GM19099 (cell line): ENCODE results near the gene ESF1.

ENCODE experiments used
- POLR2A ChIP-seq: IDR thresholded peaks from 3 replicates; pipeline ENCODE4 v1.6.1; 2011; ENCODE audit warnings: low read depth; ENCODE audit not compliant: insufficient read length; ENCODE audit errors: extremely low read depth

ESF1 gene

GRCh38 chr20:13799040-13799439, 14.3 kb upstream of the ESF1 start:
- TF ChIP-seq POLR2A: no peak

GRCh38 chr20:13794667-13795066, 9.9 kb upstream of the ESF1 start:
- TF ChIP-seq POLR2A: no peak

DNA sequence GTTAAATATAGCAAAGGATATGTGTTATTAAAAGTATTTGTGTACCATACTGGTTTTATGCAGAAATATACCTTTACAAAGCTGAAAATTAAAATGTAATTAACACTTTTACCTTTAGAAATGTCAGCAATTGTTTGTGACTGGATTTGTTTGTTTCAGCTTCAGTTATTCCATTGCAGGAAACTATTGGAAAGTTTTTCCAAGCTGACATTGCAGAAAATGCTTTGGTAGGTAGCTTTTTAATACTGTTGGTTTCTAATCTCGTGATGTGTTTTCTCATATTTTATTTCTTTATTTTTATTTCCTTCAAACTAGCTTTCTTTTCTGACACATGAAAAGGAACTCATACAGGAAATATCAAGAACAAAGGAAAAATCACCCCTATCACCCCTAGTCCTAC, 8.3 kb upstream of the ESF1 start:
- no peak for TF ChIP-seq POLR2A

DNA sequence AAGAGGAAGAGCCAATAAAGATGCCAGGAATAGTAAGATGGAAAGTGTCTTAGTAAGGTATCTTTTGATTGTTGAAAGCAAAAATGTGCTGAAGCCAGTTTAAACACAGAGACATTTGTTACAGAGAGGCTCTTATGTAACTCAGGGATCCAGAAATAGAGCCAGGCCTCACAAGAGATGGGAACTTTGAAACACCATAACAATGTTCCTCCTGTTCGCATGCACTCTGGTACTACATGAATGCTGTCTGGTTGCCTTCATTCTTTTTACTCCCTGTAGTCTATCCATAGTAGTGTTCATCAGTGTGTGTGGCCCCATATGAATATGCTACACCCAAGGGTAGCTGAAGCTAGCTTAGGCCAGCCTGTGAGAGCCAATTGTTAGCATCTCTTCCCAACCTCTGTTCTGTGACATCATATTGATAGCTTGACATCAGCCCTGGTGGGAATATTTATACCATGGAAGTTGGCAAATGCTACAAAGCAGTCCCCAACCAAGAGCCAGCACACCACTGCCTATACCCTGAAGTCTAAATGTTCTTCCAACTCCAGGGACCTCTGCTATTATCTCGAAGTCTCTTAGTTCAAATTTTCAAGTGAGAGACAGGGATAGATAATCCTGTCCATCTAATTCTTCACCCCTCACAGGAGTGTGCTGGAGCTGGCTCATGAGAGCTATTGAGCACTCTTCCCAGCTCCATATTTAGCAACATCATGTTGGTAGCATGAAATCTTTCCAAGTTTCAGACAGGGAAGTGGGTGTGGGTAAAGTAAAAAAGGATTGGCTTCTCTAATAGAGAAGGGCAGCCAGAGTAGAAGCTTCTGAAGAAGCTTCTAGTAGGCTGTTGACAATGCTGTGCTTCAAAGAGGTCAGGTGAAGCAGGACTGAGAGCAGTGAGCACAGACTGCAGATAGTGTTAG, 7.1 kb upstream of the ESF1 start:
- TF ChIP-seq POLR2A: no peak

GRCh38 chr20:13790708-13791107, 6.0 kb upstream of the ESF1 start:
- no peak for TF ChIP-seq POLR2A

- no peak for TF ChIP-seq POLR2A
Measured at GRCh38 chr20:13788167-13788834, 3.6 kb upstream of the ESF1 start.

DNA sequence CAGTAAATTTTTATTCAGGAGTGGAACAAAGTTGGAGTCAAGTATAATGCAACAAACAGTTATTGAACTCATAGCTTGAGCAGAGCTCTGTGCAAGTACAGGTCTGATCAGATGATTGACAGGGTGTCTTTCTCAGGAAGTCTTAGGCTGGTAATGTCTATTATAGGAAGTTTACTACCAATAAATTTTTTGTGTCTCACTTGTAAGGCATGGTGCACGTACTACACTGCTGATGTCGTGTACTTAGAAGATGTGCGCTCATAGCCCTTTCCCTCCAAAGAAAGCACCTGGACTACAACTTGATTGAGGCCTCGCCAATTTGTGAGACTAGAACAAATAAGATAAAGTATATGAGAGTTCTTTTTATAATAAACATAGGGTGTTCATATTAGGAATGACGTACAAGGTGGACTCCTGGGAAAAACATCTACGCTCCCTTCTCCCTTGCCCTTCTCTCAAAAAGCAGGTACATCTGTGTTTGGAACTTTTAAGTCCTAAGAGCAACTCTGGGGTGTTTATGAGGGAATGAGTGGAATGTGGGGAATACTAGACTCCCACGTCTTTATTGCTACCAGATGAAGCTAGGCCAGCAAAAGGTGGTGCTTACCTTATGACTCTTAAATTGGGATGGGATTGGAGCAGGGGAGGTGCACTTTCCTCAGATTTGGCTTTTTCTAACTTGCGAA, 1.6 kb upstream of the ESF1 start:
- TF ChIP-seq POLR2A: no peak

- TF ChIP-seq POLR2A: no peak
Measured at GRCh38 chr20:13784271-13784892, 337 bp downstream of the ESF1 start.

GRCh38 chr20:13783528-13783927, 1.2 kb downstream of the ESF1 start:
- TF ChIP-seq POLR2A: no peak

DNA sequence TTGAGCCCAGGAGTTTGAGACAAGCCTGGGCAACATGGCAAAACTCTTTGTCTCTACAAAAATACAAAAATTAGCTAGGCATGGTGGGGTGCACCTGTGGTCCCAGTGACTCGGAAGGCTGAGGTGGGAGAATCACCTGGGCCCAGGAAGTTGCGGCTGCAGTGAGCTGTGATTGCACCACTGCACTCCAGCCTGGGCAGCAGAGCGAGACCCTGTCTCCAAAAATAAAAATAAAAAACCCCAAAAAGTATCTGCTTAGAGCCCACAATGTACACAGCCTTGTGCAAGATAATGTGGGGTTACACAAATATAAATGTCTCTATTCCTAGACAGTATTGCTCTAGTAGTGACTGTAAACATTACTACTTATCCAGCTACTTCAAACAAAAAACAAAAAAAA, 5.9 kb downstream of the ESF1 start:
- TF ChIP-seq POLR2A: no peak

GRCh38 chr20:13777171-13777601, 7.5 kb downstream of the ESF1 start:
- no peak for TF ChIP-seq POLR2A

- no peak for TF ChIP-seq POLR2A
Measured at GRCh38 chr20:13775867-13776266, 8.9 kb downstream of the ESF1 start.

DNA sequence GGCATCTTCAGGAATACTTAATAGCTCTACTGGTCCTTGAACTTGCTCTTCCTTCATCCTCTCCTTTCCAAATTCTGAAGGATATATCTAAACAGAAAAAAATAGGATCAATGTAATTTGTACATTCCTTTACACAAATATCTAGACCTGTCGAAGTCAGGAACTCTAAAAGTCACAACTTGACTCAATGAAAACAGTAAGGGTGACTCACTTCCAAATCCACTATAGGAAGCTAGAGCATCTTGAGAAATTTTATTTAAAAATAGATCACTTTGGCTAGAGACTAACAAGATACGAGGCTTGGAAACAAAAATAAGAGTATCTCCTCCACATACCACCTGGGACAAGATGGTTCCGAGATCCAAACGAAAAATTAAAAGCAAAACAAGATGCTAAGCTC, 12.2 kb downstream of the ESF1 start:
- TF ChIP-seq POLR2A: no peak

DNA sequence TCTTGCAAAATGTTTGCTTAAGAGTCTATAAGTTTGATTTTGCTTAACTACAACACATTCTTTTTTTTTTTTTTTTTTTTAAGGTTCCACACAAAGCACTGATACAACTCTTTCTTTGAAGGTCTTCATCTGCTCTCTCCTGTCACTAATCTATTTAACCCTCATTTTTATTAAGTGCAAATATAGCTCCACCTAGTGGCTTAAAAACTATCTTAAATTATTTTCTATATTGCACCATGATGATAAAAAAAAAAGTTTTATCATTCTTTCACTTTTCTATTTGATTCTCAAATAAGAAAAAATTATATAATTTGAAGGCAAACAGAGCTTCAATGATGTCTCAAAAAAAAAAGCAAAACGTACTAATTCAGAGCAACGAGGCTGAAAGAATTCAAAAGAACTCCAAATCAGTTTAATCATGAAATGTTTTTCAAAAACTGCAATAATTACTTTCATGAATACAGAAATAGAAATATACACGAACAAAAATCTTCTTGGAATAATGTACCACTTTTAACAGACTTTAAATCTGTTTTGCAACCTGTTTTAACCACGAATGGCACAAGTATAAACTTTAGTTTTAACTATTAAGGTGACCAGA, 12.8 kb downstream of the ESF1 start:
- no peak for TF ChIP-seq POLR2A

DNA sequence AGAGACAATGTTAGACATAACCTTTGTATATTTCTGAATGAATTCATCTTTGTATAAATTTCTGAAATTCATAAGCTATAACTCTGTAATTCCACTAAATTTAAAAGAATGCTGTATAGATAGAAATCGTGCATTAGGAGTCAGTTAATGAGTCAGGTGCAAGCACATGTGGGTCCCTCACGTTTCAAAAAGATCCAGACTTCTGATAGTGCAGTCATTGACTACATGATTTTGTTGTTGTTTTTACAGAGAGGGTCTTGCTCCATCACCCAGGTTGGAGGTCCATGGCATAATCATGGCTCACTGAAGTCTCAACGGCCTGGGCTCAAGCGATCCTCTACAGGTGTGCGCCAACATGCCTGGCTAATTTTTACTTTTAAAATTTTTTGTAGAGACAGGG, 14.6 kb downstream of the ESF1 start:
- no peak for TF ChIP-seq POLR2A
